Activated T-cell treated with anti-CD3 and anti-CD28 coated beads, Interleukin-2, amount 50 U/mL, for 24 hours (primary cell): ENCODE measurements around the gene HMGB1.

ENCODE experiments used
- DNase-seq: peaks from one replicate; pipeline ENCODE4 v3.0.0-alpha.2; 2020
- H3K27ac Mint-ChIP-seq: 2 replicates; pipeline ENCODE4 v1.8.0; 2020; ENCODE audit warnings: mild to moderate bottlenecking, mixed read lengths
- H3K27me3 Mint-ChIP-seq: 2 replicates; pipeline ENCODE4 v1.8.0; 2020; ENCODE audit warnings: mixed read lengths
- H3K36me3 Mint-ChIP-seq: 2 replicates; pipeline ENCODE4 v1.8.0; 2020; ENCODE audit warnings: low read depth, mixed read lengths
- H3K4me1 Mint-ChIP-seq: 2 replicates; pipeline ENCODE4 v1.8.0; 2020; ENCODE audit warnings: low read depth, mixed read lengths
- H3K4me3 Mint-ChIP-seq: 2 replicates; pipeline ENCODE4 v1.8.0; 2020; ENCODE audit warnings: mild to moderate bottlenecking, moderate library complexity, mixed read lengths
- H3K9me3 Mint-ChIP-seq: 2 replicates; pipeline ENCODE4 v1.8.0; 2020; ENCODE audit warnings: mixed read lengths

Gene HMGB1

DNA sequence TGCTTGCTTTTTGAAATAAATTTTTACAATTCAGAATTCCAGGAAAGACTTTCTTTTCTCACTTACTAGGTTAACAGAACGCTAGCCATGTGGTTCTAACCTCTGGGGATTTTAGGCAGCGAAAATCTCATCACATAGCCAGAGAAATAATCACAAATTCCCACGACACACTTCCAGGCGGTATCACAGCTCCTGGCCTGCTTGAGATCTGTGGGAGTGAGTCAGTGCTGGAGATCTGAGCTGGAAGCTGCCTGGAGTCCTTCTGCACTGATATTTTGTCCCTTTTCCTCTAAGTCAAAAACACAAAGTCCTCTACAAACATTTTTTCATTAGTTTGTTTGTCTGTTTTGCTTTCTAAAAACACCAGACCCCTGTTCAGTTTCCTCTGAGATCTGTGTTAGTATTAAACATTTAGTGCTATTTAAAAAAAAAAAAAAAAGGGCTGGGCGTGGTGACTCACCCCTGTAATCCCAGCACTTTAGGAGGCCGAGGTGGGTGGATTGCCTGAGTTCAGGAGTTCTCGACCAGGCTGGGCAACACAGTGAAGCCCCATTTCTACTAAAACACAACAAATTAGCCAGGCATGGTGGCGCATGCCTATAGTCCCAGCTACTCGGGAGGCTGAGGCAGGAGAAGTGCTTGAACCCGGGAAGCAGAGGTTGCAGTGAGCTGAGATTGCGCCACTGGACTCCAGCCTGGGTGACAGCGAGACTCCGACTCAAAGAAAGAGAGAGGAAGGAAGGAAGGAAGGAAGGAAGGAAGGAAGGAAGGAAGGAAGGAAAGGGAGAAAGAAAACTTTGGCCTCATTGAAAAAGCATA lies 55.6 kb downstream of the HMGB1 start:
- Mint-ChIP-seq H3K27ac (no peak overlapping the region), H3K27me3 (no peaks in the 10 kb centered on the region), H3K4me1 (peaks cover 27% of the 10 kb centered on the region), H3K36me3 (no peaks in the 10 kb centered on the region), H3K9me3 (no peaks in the 10 kb centered on the region), H3K4me3 (no peak overlapping the region)
- no peak for DNase-seq

DNA sequence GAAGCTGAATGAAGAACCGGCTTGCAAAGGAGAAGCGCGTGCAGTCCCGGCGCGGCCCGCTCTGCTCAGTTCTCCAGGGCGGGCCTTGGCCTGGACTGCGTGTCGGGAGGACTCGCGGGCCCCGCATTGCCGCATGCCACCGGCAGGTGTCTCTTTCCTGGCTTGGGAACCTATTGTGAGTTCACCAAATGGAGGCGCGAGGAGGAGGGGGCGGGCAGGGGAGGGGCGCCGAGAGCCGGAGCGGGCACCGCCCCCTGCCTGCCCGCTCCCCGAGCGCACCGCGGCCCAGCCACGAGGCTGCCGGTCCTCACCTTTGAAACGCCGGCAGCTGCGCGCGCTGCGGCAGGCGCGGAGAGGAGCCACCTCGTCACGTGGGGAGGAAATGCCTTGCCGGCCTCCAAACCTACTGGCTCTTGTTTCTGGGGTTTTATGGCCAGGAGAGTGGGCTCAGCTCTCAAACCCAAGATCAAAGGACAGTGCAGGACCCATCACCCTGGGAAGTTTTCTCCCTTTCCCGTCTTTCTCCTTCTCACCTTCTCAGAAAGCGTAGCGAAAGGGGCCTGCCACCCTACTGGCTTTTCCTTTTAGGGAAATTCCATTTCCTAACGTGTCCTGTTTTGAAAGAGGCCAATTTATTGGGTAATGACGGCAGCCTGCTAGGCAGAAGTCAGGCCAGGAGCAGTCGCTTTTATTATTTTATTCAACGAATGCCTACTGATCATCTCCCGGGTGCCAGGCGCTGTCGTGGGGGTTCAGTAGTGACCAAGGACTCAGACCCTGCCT lies 57.2 kb downstream of the HMGB1 start:
- Mint-ChIP-seq H3K4me1 (peaks cover 27% of the 10 kb centered on the region), H3K27me3 (no peaks in the 10 kb centered on the region), H3K36me3 (no peaks in the 10 kb centered on the region), H3K4me3 (peak overlapping the region; percentile 44), H3K9me3 (no peaks in the 10 kb centered on the region), H3K27ac (peak overlapping the region; percentile 67)
- DNase-seq: peak; percentile 95

DNA sequence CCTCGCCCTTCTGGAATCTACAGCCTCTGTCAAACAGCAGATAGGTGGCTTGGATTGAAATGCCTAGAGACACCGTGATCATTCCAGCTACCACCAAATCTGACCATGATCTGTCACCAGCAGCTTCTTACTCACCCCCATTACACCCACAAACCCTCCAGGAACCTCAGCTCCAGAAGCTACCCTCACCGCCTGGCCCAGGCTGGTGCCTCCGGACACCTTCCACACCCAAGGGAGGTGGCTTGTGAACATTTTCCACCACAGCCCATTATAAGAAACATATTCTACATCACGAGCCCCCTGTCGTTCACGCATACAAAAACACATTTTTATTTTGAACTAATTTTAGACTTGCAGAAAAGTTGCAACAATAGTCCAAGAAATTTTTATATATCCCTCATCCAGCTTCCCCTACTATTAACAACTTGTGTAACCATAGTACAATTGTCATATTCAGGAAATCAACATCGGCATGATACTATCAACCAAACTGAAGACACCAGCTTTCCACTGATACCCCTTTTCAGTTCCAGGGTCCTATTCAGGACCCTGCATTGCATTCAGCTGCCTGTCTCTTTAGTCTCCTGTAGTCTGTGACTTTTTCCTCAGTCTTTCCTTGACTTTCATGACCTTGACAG lies 58.8 kb downstream of the HMGB1 start:
- no peak overlapping the region for H3K27ac Mint-ChIP-seq
- no peaks in the 10 kb centered on the region for H3K9me3 Mint-ChIP-seq
- H3K27me3 Mint-ChIP-seq: no peaks in the 10 kb centered on the region
- no peak for DNase-seq
- H3K4me1 Mint-ChIP-seq: peaks cover 24% of the 10 kb centered on the region
- H3K36me3 Mint-ChIP-seq: no peaks in the 10 kb centered on the region
- H3K4me3 Mint-ChIP-seq: no peak overlapping the region
